Body of pancreas (tissue), 4 donors: ENCODE measurements around the gene KLHL29.

Experiments
- POLR2A ChIP-seq, 3 donors: fragments of 450-650 bp; IDR thresholded peaks; one replicate each; pipeline ENCODE4 v1.6.1; 2016; ENCODE audit warnings: antibody characterized with exemption in 3 of 3, mild to moderate bottlenecking in 2 of 3
- TF ChIP-seq, protein P1 (sequence below), 7 experiments: fragments of 450-650 bp in 4 of 7; fragments of 200-600 bp in 3 of 7; sonication (generic) in 3 of 7; IDR thresholded peaks; one replicate each; pipeline ENCODE4 v1.5.1; 2016 to 2019; ENCODE audit warnings: antibody characterized with exemption in 7 of 7

DNA sequence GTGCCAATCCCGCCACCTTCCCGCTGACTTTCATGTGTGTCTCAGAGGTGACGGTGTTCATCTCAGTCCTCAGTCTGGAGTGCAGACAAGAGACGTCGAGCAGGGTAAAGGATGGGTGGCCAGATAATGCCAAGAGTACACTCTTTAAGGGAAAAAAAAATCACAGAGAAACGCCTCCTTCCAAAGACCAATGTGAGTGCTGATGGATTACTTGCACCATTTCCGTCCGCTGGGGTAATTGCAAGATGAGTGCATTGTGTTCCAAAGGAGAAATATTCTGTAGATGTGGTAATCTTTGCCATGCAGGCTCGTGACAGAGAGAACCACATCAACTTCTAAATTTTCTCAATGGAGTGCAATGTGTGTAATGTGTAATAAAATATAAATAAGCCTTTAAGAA is 81.0 kb downstream of the KLHL29 start:
- TF ChIP-seq, protein P1, sequence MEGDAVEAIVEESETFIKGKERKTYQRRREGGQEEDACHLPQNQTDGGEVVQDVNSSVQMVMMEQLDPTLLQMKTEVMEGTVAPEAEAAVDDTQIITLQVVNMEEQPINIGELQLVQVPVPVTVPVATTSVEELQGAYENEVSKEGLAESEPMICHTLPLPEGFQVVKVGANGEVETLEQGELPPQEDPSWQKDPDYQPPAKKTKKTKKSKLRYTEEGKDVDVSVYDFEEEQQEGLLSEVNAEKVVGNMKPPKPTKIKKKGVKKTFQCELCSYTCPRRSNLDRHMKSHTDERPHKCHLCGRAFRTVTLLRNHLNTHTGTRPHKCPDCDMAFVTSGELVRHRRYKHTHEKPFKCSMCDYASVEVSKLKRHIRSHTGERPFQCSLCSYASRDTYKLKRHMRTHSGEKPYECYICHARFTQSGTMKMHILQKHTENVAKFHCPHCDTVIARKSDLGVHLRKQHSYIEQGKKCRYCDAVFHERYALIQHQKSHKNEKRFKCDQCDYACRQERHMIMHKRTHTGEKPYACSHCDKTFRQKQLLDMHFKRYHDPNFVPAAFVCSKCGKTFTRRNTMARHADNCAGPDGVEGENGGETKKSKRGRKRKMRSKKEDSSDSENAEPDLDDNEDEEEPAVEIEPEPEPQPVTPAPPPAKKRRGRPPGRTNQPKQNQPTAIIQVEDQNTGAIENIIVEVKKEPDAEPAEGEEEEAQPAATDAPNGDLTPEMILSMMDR (IDR thresholded peaks at IDR 0.05): no peak
- TF ChIP-seq POLR2A (IDR thresholded peaks at IDR 0.05): no peak
